HG03159 (cell line): ENCODE measurements around the gene ARSK.
"Not testable (repeated sequence)": the region's sequence is repeated elsewhere in the genome, so short reads cannot be mapped to it uniquely, and the experiment has no call there.

ENCODE experiments used
- ATAC-seq: cut with Tn5 transposase; IDR thresholded peaks from one replicate; pipeline ENCODE4 v1.9.1; 2021; ENCODE audit warnings: mild to moderate bottlenecking, moderate library complexity; ENCODE audit not compliant: unreplicated experiment

ARSK gene

GRCh38 chr5:95620870-95621838 lies 66.3 kb downstream of the ARSK start:
- peak; percentile 44 for ATAC-seq

GRCh38 chr5:95621839-95622629 lies 67.1 kb downstream of the ARSK start:
- no peak for ATAC-seq

- ATAC-seq: no peak
Observed at GRCh38 chr5:95623706-95624105, 68.8 kb downstream of the ARSK start.

- no peak for ATAC-seq
Observed at GRCh38 chr5:95624368-95624767, 69.5 kb downstream of the ARSK start.

GRCh38 chr5:95626701-95627100 lies 71.8 kb downstream of the ARSK start:
- ATAC-seq: no peak

- ATAC-seq: no peak
Observed at GRCh38 chr5:95627971-95628810, 73.3 kb downstream of the ARSK start.

- no peak for ATAC-seq
Observed at GRCh38 chr5:95628933-95629332, 74.0 kb downstream of the ARSK start.

GRCh38 chr5:95630394-95630917 lies 75.6 kb downstream of the ARSK start:
- ATAC-seq: no peak

- ATAC-seq: no peak
Observed at GRCh38 chr5:95631255-95631958, 76.5 kb downstream of the ARSK start.

GRCh38 chr5:95631991-95632675 lies 77.2 kb downstream of the ARSK start:
- peak; percentile 98 for ATAC-seq

GRCh38 chr5:95632942-95633341 lies 78.0 kb downstream of the ARSK start:
- ATAC-seq: not testable (repeated sequence)

GRCh38 chr5:95633671-95634070 lies 78.8 kb downstream of the ARSK start:
- ATAC-seq: no peak

GRCh38 chr5:95634081-95634480 lies 79.2 kb downstream of the ARSK start:
- ATAC-seq: no peak

- no peak for ATAC-seq
Observed at GRCh38 chr5:95638632-95639031, 83.7 kb downstream of the ARSK start.

GRCh38 chr5:95641741-95642220 lies 86.9 kb downstream of the ARSK start:
- ATAC-seq: no peak

- no peak for ATAC-seq
Observed at GRCh38 chr5:95643152-95643551, 88.3 kb downstream of the ARSK start.

GRCh38 chr5:95644351-95645042 lies 89.6 kb downstream of the ARSK start:
- ATAC-seq: peak; percentile 30

GRCh38 chr5:95646226-95646568 lies 91.3 kb downstream of the ARSK start:
- ATAC-seq: not testable (repeated sequence)
